IMR-90 (cell line): Measurements from ENCODE around the gene SORBS1. TPM values are rescaled to one million over a fixed set of nuclear protein-coding genes. Genes with fewer than 3 reads are reported as not detected.
"Not testable (repeated sequence)": the region's sequence is repeated elsewhere in the genome, so short reads cannot be mapped to it uniquely, and the experiment has no call there.

Experiments used
- ATAC-seq: fragments of 200-7000 bp; cut with Tn5 transposase; 2 replicates; pipeline ENCODE4 v1.9.1; 2020; ENCODE audit warnings: low read depth, mild to moderate bottlenecking, moderate library complexity
- BruUV-seq: library from RNA; stranded (reverse); fragments of 400-500 nt; replicated peaks from 2 replicates; lab custom pipeline; 2021; lab: Mats Ljungman, UMichigan
- CTCF ChIA-PET: fragments of 300-600 bp; formaldehyde crosslinking; extraction: SDS; loops from one replicate; lab custom pipeline; 2021; ENCODE audit warnings: antibody characterized with exemption; lab: Yijun Ruan, JAX
- POLR2A ChIA-PET: fragments of 300-600 bp; sonication (Branson Sonifier 250); formaldehyde crosslinking; loops from one replicate; lab custom pipeline; 2022; ENCODE audit warnings: antibody characterized with exemption; ENCODE audit not compliant: unreplicated experiment; lab: Charles Lee
- DNase-seq: peaks from one replicate; pipeline ENCODE4 v3.0.0; 2013
- H2AFZ ChIP-seq: replicated peaks from 2 replicates; pipeline ENCODE3; 2013; ENCODE audit warnings: low read length, mild to moderate bottlenecking; ENCODE audit not compliant: poor library complexity
- H2AK5ac ChIP-seq: 2 replicates; pipeline ENCODE4 v1.6.1; 2013; ENCODE audit warnings: low read depth, low read length, inconsistent platforms
- H2AK9ac ChIP-seq: replicated peaks from 2 replicates; pipeline ENCODE3; 2013; ENCODE audit warnings: mild to moderate bottlenecking, low read depth, low read length, moderate library complexity; ENCODE audit not compliant: poor library complexity
- H2BK120ac ChIP-seq: 2 replicates; pipeline ENCODE4 v1.6.1; 2013; ENCODE audit warnings: low read depth, low read length, inconsistent platforms
- H2BK15ac ChIP-seq: 3 replicates; pipeline ENCODE4 v1.6.1; 2013; ENCODE audit warnings: low read depth, low read length, inconsistent platforms
- H2BK20ac ChIP-seq: 2 replicates; pipeline ENCODE4 v1.6.1; 2013; ENCODE audit warnings: low read depth, mild to moderate bottlenecking, inconsistent platforms, low read length, moderate library complexity
- H2BK5ac ChIP-seq: 2 replicates; pipeline ENCODE4 v1.6.1; 2013; ENCODE audit warnings: mild to moderate bottlenecking, low read depth, low read length, inconsistent platforms; ENCODE audit not compliant: poor library complexity, severe bottlenecking
- H3K14ac ChIP-seq: replicated peaks from 2 replicates; pipeline ENCODE4 v1.6.1; 2013; ENCODE audit warnings: low read depth, low read length, inconsistent platforms
- H3K18ac ChIP-seq: 2 replicates; pipeline ENCODE4 v1.6.1; 2013; ENCODE audit warnings: low read depth, low read length, control low read depth
- H3K23ac ChIP-seq: 2 replicates; pipeline ENCODE4 v1.6.1; 2013; ENCODE audit warnings: low read depth, low read length, inconsistent platforms
- H3K27ac ChIP-seq: 2 replicates; pipeline ENCODE4 v1.5.1; 2013; ENCODE audit warnings: mild to moderate bottlenecking, control low read depth, low read length; ENCODE audit not compliant: insufficient read depth
- H3K27me3 ChIP-seq: 2 replicates; pipeline ENCODE4 v1.6.1; 2013; ENCODE audit warnings: low read length; ENCODE audit not compliant: control insufficient read depth, insufficient read depth
- H3K36me3 ChIP-seq: 2 replicates; pipeline ENCODE4 v1.6.1; 2013; ENCODE audit warnings: low read length, mixed read lengths; ENCODE audit not compliant: control insufficient read depth, insufficient read depth
- H3K4ac ChIP-seq: 2 replicates; pipeline ENCODE4 v1.6.1; 2013; ENCODE audit warnings: low read depth, low read length, inconsistent platforms
- H3K4me1 ChIP-seq: 2 replicates; pipeline ENCODE4 v1.6.1; 2013; ENCODE audit warnings: low read length, mixed read lengths; ENCODE audit not compliant: control insufficient read depth, insufficient read depth
- H3K4me2 ChIP-seq: 2 replicates; pipeline ENCODE4 v1.6.1; 2013; ENCODE audit warnings: low read depth, mild to moderate bottlenecking, control low read depth, low read length, moderate library complexity
- H3K4me3 ChIP-seq: 2 replicates; pipeline ENCODE4 v1.5.1; 2013; ENCODE audit warnings: low read depth, mild to moderate bottlenecking, control low read depth, low read length, moderate library complexity; ENCODE audit not compliant: insufficient read depth
- H3K56ac ChIP-seq: 2 replicates; pipeline ENCODE4 v1.6.1; 2013; ENCODE audit warnings: low read length, inconsistent platforms; ENCODE audit not compliant: insufficient read depth; ENCODE audit errors: extremely low read depth
- H3K79me1 ChIP-seq, 2 experiments: 2 replicates each; pipeline ENCODE4 v1.6.1; 2013; ENCODE audit warnings: low read length in 2 of 2, inconsistent platforms in 1 of 2, low read depth in 1 of 2
- H3K9ac ChIP-seq: 2 replicates; pipeline ENCODE4 v1.6.1; 2013; ENCODE audit warnings: low read depth, low read length, control low read depth
- H3K9me1 ChIP-seq: 2 replicates; pipeline ENCODE4 v1.6.1; 2013; ENCODE audit warnings: low read length, inconsistent platforms; ENCODE audit not compliant: insufficient read depth
- H3K9me3 ChIP-seq: 2 replicates; pipeline ENCODE4 v1.6.1; 2013; ENCODE audit warnings: low read length; ENCODE audit not compliant: control insufficient read depth, insufficient read depth
- H4K20me1 ChIP-seq: 2 replicates; pipeline ENCODE4 v1.6.1; 2013; ENCODE audit warnings: low read length, inconsistent platforms; ENCODE audit not compliant: insufficient read depth
- H4K5ac ChIP-seq: 2 replicates; pipeline ENCODE4 v1.6.1; 2013; ENCODE audit warnings: mild to moderate bottlenecking, low read depth, low read length, control low read depth
- H4K8ac ChIP-seq, 2 experiments: 2 replicates each; pipeline ENCODE4 v1.6.1; 2013; ENCODE audit warnings: low read depth in 2 of 2, low read length in 2 of 2, control low read depth in 1 of 2, inconsistent platforms in 1 of 2
- H4K91ac ChIP-seq: 2 replicates; pipeline ENCODE4 v1.6.1; 2013; ENCODE audit warnings: low read depth, low read length, inconsistent platforms; ENCODE audit not compliant: insufficient read depth
- CEBPB ChIP-seq: IDR thresholded peaks from 2 replicates; pipeline ENCODE4 v1.6.1; 2012; ENCODE audit warnings: low read depth, low read length, improper control_type of control experiment
- MAFK ChIP-seq: IDR thresholded peaks from 2 replicates; pipeline ENCODE4 v1.6.1; 2012; ENCODE audit warnings: low read depth, low read length, improper control_type of control experiment
- MXI1 ChIP-seq: IDR thresholded peaks from 2 replicates; pipeline ENCODE4 v1.6.1; 2012; ENCODE audit warnings: low read depth, mild to moderate bottlenecking, low read length, moderate library complexity, borderline replicate concordance
- RCOR1 ChIP-seq: IDR thresholded peaks from 2 replicates; pipeline ENCODE4 v1.6.1; 2012; ENCODE audit warnings: mild to moderate bottlenecking, low read length, improper control_type of control experiment; ENCODE audit not compliant: insufficient replicate concordance
- WGBS, 2 experiments: methylation state at CpG; one replicate each; pipeline versions ENCODE4 v1.1.5 to v1.1.7; 2013; ENCODE audit warnings: missing lambda C conversion rate in 2 of 2; ENCODE audit not compliant: insufficient read length in 1 of 2; ENCODE audit errors: extremely low coverage in 2 of 2; 5-methylcytosine and 5-hydroxymethylcytosine counted together
- dilution Hi-C: fragments of 300-500 bp; cut with HindIII; formaldehyde crosslinking; loops from one replicate; pipeline ENCODE4 v1.14.3; 2018; ENCODE audit warnings: low sequenced_read_pairs; ENCODE audit not compliant: unreplicated experiment
- in situ Hi-C: fragments of 300-500 bp; cut with MboI; formaldehyde crosslinking; loops from 3 replicates; pipeline ENCODE4 v1.14.3; 2019; ENCODE audit warnings: low sequenced_read_pairs, inconsistent platforms, mixed read lengths
- intact Hi-C: fragments of 100-400 bp; cut with micrococcal nuclease; formaldehyde crosslinking; loops from 2 replicates; pipeline ENCODE4 v1.10.0; 2022
- polyA plus RNA-seq, 3 experiments: library from polyadenylated mRNA; depleted of rRNA; stranded (reverse); fragments of >200 nt; gene quantifications; 2 replicates each; pipeline ENCODE4 v1.2.3, GENCODE V29; 2012; ENCODE audit warnings: low replicate concordance in 1 of 3
- total RNA-seq: library from RNA; depleted of rRNA; stranded (reverse); fragments of >200 nt; gene quantifications from 2 replicates; pipeline ENCODE4 v1.2.3, GENCODE V29; 2012

SORBS1 gene
- total and polyA plus RNA-seq, 2 of the 4 experiments (the other 2 are of a cell fraction) = 0.18 to 0.32 TPM

DNA sequence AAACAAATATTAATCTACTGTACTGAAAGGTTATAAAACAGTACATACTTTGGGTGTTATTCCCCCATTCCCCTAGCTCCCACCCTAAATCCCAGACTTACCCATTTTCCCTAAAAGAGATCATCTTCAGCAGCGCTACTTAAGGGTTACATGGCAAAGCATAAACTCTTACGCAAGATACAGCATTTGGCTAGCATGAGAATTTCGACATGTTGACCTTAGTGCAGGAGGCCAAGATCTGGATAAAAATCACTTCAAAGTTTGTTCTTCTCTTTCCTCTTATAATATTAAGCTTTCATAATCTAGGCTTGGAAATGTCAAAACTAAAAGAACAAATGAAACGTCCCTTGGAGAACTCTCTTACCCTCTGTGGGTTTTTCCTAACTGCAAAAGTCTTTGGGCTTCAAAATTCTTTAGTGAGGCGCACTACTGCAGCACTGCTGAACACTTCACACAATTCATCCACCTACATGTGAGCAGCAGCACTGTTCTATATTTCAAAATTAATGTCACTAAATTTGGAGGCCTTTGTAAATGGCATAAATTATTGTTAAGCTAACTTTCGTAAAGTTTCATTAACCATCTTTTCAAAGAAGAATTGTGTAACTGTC is 210.8 kb downstream of the SORBS1 start:
- Histone ChIP-seq H2BK5ac (no peak overlapping the region), H3K27ac (no peak overlapping the region), H3K14ac (no peak overlapping the region), H4K5ac (no peak overlapping the region; the same call in 1 of the 2 replicates), H2BK15ac (no peak overlapping the region), H3K27me3 (no peaks in the 10 kb centered on the region), H3K4me2 (no peak overlapping the region), H3K4me1 (peaks cover 3% of the 10 kb centered on the region; the same call in 1 of the 2 replicates), H2BK120ac (no peak overlapping the region), H3K4ac (no peak overlapping the region), H2AK5ac (no peak overlapping the region), H4K8ac (no peak overlapping the region), H2BK20ac (no peak overlapping the region), H3K9ac (no peak overlapping the region), H3K9me1 (peaks cover 3% of the 10 kb centered on the region; the same call in 1 of the 2 replicates), H4K91ac (no peak overlapping the region), H3K56ac (no peak overlapping the region), H2AFZ (no peak overlapping the region), H2AK9ac (no peak overlapping the region), H3K4me3 (no peak overlapping the region), H3K23ac (no peak overlapping the region), H3K18ac (no peak overlapping the region), H3K79me1 (no peaks in the 10 kb centered on the region), H3K9me3 (no peaks in the 10 kb centered on the region), H3K36me3 (no peaks in the 10 kb centered on the region), H4K20me1 (no peaks in the 10 kb centered on the region)
- intact Hi-C loops = no loop called here
- in situ Hi-C loops = loop anchor here (25.0 kb wide), 1 partner anchor 738 kb away; no protein-coding TSS in a partner anchor
- TF ChIP-seq MXI1 (no peak), RCOR1 (no peak), MAFK (no peak), CEBPB (peak; percentile 78)
- ATAC-seq (peak; percentile 49), DNase-seq (peak; percentile 43)
- ChIA-PET CTCF (interaction anchor here (1.2 kb wide), 1 partner anchor 113 kb away, joined by 3 read pairs; no protein-coding TSS in a partner anchor), POLR2A (no interaction called here)
- WGBS, 2 experiments = 58% methylated on average over 2 of the region's 6 CpGs; no CpG with 5 or more reads in 1 of the 2 experiments
- BruUV-seq = no TSS peak
- dilution Hi-C loops = no loop called here

- H3K9me1 ChIP-seq, in situ Hi-C loops, H3K36me3 ChIP-seq, ATAC-seq, BruUV-seq, POLR2A ChIA-PET, CTCF ChIA-PET, H4K5ac ChIP-seq, H3K27ac ChIP-seq, H3K9me3 ChIP-seq, H3K56ac ChIP-seq, H2BK20ac ChIP-seq, H3K27me3 ChIP-seq, H3K4me2 ChIP-seq, H2AK9ac ChIP-seq, H2BK5ac ChIP-seq, H3K9ac ChIP-seq, H3K23ac ChIP-seq, DNase-seq, H2BK120ac ChIP-seq, H2BK15ac ChIP-seq, intact Hi-C loops, H3K18ac ChIP-seq, H3K79me1 ChIP-seq, dilution Hi-C loops, H4K20me1 ChIP-seq, H2AK5ac ChIP-seq, H4K91ac ChIP-seq, H4K8ac ChIP-seq, H2AFZ ChIP-seq, H3K4me1 ChIP-seq, H3K4me3 ChIP-seq: not testable (repeated sequence)
- peak overlapping the region; percentile 76; the same call in 1 of the 2 replicates for H3K14ac ChIP-seq
- 100% methylated on average over 3 of the region's 7 CpGs; no CpG with 5 or more reads in 1 of the 2 experiments for WGBS, 2 experiments
- H3K4ac ChIP-seq = peak overlapping the region; percentile 64; the same call in 1 of the 2 replicates
Observed at GRCh38 chr10:95347402-95347766, 213.8 kb downstream of the SORBS1 start.
